Activated CD4-positive, alpha-beta T cell treated with anti-CD3 and anti-CD28 coated beads, Interleukin-2, amount 50 U/mL, for 48 hours (primary cell): Measurements from ENCODE around the gene FRRS1.
"Not testable (repeated sequence)": the region's sequence is repeated elsewhere in the genome, so short reads cannot be mapped to it uniquely, and the experiment has no call there.

Experiments used
- DNase-seq, 2 experiments: peaks; one replicate each; pipeline ENCODE4 v3.0.0-alpha.2; 2020

The FRRS1 gene

DNA sequence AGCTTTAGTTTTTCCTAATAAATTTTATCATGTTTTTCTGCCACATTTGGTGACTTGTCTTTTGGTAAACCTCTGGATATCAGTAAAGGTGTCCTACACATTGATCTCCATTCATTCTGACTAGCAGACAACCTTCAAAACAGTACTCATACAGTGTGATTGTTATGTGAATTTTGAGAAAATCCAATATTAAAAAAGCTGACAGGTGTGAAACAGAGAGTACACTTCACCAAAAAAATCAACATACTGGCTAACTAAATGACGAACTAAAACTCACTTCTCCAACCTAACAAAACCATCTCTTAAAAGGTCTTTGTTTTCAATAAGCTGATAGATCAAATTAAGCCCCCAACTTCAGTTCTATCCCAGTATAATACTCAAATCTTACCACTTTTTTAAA, 1.5 kb downstream of the FRRS1 start:
- DNase-seq: no peak

DNA sequence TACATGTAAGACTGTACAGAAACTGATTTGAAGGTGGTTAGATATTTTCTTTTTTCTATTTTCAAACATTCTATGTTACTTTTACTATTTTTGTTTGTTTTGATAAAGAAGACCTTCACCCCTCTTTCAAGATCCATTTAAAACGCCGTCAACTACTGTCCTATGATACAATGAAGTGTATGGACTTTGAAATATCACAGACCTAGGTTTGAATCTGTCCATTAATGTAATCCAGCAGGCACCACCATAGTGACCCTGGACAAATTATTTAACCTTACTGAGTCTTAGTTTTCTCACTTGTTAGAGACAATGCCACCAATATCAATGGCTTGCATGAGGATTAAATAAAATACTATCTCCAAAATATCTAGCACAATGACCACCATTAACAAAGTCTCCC, 2.0 kb downstream of the FRRS1 start:
- no peak for DNase-seq

DNA sequence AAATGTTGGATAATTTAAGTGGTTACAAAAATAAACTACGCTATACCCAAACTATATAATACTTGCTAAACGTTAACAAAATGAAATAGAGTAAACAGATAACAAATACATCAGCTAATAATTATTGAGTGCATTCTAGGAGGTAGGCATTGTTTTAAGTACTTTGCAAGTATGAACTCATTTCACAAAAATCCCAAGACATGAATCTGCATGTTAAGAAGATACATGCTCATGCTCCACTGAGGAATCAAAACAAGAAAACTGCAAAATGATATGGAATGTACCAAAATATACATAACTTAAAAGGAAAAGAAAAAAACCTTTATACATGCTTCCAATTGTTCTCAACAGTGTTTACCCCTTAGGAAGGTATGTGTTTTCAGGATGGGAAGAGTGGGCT, 2.5 kb downstream of the FRRS1 start:
- DNase-seq: no peak

DNA sequence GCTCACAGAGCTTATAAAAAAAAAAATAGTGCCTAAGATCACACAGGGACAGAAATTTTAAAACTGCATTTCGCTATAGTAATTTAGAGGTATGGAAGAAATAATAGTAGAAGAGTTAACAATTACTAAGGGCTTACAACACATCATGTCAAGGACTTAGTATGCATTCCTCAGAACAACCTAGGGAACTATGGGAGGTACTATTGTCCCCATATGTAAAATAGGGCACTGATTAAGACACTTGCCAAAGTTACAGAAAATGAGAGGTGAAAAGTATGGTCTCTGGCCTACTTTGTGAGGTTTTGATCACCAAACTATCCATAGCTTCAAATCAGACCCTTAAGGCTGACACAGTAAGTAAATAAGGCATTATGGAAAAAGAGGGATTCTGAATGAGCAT, 4.7 kb downstream of the FRRS1 start:
- DNase-seq: no peak

DNA sequence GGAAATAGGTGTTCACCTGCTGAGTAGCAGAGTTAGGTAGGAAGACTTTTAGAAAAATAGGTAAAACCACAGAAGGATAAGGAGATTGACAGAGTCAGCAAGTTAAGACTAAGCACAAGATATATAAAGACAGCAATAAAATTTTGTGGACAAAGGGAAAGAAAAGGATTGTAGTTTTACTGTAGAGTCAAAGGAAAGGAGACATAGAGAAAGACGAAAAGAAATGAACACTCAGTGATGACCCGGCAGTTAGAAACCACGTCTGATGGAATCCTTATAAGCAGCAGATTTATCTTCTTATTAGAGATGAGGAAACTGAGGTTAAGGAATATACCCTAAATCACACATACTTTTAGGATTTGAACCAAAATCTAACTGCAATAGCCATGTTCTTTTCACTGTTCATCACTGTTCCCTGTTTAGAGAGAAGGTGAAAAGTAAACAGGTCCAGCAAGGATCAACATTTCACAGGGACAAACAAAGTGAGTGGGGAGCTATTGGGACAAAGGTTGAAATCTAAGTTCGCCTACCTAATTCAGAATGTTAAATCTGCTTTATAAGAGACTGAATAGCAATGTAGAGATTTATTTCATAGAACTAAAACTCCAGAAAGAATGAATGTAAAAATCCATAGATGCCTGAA, 6.8 kb downstream of the FRRS1 start:
- no peak for DNase-seq

DNA sequence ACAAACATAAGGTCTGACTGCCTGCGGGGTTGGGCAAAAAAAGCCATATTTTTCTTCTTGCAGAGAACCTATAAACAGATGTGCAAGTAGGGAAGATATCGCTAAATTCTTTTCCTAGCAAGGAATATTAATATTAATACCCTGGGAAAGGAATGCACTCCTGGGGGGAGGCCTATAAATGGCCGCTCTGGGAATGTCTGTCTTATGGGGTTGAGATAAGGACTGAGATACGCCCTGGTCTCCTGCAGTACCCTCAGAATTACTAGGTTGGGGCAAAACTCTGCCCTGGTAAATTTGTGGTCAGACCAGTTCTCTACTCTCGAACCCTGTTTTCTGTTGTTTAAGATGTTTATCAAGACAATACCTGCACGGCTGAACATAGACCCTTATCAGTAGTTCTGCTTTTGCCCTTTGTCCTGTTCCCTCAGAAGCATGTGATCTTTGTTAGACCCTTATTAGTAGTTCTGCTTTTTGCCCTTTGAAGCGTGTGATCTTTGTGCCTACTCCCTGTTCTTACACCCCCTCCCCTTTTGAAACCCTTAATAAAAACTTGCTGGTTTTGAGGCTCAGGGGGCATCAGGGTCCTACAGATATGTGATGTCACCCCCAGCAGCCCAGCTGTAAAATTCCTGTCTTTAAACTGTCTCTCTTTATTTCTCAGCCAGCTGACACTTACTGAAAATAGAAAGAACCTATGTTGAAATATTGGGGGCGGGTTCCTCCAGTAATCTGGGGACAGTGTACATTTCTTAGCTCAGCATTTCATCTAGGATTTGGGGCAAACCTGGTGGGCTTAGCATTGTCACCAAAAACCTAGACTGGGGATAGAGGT, 7.5 kb downstream of the FRRS1 start:
- not testable (repeated sequence) for DNase-seq

DNA sequence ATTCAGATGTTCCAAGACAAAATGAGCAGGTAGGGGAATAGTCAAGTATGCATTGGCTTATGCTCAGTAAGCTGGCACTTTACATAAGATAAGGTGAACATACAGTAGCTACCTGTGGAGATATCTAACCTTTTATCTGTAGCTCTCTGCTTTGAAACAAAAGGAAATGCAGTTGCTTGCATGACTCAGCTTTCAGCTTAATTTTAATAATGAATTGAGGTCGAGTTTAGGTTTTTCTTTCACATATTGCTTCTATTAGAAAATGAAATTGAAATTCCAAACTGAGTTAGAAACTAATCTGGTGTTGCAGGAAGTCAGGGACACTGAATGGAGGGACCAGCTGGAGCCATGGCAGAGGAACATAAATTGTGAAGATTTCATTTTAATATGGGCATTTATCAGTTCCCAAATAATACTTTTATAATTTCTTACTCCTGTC, 8.3 kb downstream of the FRRS1 start:
- DNase-seq: no peak

DNA sequence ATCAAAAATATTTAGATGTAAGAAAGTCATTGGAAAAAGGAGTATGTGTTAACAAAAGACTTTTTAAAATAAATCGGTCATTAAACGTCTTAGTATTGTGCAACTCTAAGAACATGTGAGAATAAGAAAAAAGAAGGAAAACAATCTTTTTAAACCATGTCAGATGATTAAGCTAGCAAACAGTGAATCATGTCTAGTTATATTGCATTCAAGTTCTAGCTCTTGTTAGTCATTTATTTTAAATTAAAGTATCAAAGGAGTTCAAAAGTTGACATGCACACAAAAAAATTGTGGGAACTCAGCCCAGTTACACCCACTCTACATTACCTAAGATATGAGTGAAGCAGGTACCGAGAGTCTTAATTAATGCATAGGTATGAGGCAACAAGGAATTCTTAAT, 9.8 kb downstream of the FRRS1 start:
- no peak for DNase-seq

DNA sequence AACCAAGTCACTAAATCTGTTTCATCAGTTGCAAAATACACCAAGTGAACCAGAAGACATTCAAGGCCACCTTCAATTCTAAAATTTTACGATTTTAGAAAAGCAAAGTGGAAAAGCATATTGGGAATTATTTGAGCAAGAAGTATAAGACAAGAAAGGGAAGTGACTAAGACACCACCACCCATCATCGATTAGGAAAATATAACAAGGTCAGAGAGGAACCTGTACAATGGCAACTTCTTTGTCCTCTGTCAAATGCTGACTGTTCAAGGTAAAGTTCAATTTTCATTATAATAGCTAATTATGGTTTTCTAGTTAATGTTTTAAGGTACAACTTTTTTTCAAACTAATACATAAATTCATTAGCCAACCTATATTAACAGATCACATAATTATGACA, 10.8 kb downstream of the FRRS1 start:
- no peak for DNase-seq

DNA sequence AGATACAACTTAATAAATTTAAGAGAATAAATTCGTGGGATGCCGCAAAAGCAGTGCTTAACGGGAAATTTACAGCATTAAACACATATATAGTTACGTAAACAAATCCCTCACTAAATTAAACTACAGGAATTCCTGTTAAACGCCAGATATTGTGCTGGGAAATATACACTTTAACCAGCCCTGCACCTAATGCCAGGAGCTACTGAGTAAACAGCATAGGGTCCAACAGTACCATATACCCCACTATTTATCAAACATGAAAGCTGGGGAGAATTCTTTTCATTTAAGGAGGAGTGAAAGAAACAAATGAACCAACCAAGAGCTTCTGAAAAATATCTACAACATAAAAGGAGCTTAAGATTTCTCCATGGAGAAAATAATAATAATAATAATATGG, 11.7 kb downstream of the FRRS1 start:
- DNase-seq: no peak

DNA sequence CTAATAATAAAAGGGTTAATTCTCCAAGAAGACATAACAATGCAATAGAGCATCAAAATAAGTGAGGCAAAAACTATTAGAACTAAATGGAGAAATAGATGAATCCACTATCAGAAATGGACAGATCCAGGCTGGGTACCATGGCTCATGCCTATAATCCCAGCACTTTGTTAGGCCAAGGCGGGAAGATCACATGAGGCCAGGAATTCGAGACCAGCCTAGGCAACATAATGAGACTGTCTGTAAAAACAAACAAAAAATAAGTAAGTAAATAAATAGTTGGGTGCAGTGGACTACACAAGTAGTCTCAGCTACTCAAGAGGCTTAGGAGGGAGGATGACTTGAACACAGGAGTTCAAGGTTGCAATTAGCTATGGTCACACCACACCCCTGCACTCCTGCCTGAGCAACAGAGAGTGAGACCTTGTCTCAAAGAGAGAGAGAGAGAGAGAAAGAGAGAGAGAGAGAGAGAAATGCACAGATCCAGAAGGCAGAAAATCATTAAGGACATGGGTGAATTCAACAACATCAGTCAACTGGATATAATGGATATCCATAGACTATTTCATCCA, 12.3 kb downstream of the FRRS1 start:
- DNase-seq: no peak

DNA sequence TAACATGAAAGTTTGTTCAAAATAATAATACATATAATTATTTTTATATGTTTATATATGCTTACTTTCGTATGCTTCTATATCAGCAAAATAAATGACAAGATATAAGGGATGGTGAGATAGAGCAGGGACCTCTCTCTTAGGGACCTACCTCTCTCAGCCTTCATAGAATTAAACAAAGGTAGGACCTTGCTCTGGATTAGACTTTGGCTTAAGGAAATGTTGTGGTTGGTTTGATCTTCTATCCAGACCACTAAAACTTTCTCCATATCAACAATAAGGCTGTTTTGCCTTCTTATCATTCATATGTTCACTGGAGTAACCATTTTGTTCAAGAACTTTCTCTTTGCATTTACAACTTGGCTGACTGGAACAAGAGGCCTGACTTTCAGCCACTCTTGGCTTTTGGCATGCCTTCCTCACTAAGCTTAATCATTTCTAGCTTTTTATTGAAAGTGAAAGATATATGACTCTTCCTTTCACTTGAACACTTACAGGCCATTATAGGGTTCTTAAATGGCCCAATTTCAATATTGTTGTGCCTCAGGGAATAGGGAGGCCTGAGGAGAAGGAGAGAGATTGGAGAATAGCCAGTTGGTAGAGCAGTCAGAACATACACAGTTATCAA, 14.4 kb downstream of the FRRS1 start:
- DNase-seq: no peak

DNA sequence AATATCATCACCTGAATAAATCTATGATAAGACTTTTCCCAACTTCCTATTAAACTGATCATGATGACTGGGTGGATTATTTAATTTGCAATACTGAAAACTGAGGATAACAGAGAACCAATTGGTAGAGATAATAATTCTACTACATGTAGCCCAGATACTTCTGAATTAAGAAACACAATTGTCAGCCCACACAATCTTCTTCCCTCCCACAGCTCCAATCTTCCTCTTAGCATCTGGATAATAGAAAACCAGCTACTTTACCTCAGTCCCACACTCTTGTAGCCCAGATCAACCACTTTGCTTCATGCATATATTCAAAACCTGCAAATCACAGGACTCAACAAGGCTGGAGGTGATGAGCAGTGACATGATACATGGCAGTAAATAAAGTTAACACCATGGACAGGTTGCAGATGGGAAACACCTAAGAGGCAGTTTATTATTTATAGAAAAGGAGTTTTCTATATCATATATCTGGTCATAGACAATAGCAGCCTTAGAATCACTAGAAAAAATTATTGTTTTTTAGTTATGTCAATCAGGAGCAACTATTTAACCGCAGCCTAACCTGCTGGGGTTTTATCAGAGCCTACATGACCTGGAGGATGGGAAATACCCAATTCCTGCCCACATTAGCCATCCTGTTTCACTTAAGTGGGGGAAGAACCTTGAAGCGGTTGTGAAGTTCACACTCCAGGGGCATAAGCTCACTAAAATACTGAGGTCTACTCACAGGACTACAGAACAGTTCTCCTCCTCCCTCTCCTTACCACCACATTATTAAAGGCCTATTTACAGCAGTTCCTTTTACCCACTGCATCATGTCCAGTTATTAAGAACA, 16.7 kb downstream of the FRRS1 start:
- DNase-seq: no peak

DNA sequence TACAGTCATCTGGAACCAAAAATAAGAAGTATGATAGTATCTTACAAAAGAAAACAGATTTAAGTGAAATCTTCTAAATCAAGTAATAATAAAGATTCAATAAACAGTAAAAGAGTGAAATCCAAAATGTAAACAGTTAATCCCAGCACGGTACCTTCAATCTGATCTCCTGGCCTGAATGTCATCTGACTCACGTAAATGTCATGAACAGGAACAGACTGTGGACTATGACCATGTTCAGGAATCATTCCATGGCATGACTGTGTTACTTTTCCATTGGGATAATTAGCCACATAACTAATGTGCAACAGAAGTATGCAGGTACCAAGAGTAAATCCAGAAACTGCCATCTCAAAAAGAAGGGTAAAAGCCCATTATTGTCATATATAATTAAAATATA, 18.0 kb downstream of the FRRS1 start:
- DNase-seq: no peak

DNA sequence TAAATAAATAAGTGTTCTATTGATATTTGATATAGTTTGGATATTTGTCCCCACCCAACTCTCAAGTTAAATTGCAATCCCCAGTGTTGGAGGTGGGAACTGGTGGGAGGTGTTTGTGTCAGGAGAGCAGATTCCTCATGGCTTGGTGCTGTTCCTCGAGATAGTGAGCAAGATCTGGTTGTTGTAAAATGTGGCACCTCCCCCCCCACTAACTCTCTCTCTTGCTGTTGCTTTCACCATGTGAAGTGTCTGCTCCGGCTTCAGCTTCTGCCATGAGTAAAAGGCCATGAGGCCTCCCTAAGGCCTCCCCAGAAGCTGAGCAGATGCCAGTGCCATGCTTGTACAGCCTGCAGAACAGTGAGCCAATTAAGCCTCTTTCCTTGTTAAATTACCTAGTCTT, 20.8 kb downstream of the FRRS1 start:
- DNase-seq: no peak

DNA sequence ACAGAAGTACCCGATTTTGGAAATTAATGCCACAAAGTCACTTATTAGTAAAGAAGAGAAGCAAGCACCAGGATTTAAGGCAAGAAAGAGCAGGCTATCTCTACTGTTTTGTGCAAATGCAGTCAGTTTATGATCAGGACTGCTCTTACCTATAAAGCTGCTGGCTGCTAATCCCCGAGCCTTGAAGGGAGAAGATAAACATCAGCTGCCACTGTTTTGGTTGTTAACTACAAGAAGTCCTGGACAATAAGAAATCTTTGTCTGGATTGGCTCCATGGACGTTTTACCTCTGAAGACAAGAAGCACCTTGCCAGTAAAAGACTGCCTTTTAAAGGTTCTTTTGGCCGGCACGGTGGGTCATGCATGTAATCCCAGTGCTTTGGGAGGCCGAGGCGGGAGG, 21.4 kb downstream of the FRRS1 start:
- DNase-seq: no peak

DNA sequence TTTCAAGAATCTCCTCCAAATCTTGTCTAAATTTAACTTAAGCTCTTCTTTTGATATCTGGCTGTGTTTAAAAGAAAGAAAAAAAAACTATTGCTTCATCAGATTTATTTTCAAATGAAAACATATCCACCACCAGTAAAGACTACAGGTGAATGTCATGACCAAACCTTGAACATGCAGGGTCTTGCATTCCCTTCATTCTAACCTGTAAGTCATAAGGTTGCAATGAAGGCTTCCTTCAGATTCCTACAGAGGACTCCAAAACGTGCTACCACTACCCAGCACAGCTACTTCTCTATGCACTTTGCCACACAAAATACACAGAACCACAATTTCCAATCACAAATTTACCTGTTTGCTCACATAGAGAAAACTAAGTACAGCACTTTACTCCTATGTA, 26.3 kb downstream of the FRRS1 start:
- no peak for DNase-seq

DNA sequence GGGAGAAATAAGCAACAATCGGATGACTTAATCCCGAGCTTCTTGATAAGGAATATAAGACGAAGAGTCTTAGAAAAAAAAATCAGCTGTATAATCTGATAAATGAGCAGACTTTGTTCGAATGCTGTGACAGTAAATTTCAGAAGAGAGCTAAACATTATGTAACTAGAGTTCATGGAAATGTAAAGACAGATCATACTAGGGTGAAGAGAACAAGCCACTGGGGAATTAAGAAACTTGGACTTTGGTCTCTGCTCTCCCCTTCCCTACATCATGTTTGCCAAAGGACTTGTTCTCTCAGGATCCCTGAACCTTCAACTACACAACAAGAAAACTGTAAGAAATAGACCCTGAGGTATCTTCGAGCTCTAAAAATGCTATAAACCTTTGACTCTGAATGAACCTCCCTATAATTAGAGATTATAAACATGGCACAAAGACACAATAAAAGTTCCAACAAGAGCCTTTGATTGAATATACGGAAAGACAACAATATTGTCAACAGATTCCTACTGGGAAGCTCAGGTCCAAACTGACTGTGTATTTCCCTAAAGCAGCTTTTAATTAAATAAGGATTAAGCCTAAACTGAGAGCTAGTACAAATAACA, 27.5 kb downstream of the FRRS1 start:
- DNase-seq: no peak

DNA sequence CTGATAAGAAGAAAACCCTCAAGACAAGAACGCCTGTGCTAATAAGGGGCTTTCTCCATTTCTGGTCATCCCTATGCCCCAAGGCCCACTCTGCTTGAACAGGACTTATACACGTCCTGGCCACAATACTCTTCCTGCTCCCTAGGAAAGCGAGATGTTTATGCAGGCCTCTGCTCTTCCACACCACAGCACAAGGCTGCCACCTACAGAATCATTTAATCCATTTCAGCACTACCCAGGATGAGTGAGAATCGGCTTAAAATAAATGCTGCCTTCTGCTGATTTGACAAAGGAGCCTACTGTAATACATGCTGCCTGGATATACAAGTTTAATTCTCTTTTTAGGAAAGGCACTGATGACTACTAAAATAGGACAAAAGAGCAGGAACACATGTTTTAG, 29.4 kb downstream of the FRRS1 start:
- no peak for DNase-seq

DNA sequence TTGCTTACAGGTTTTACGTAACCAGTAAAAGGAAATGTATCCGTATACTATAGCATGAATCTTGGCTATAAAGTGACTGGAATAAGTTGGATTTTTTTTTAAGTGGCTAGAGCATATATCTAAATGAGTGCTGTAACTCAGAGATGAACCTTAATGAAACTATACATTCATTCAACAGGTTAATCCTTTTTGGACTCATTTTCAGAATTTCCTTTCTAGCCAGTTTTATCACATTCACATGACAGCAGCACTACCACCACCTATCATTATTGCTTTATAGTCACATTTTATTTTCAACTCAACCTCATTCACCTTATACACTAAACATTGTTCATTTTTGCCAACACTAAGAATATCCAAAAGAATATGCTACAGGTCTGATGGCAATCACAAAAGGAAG, 30.6 kb downstream of the FRRS1 start:
- DNase-seq: no peak

DNA sequence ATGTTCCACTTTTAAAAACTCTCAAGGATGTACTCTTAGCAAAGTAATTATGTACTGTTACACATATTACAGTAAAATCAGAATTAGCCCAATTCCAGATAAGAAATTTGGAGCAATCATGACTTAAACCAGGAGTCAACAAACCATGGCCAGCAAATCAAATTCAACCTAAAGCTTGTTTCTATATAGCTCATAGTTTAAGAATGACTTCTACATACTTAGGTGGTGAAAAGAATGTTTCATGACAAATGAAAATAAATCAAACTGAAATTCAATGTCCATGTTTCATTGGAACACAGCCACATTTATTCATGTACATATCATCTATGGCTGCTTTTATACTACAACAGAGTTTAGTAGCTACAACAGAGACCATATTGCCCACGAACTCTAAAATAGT, 35.1 kb downstream of the FRRS1 start:
- DNase-seq: no peak

DNA sequence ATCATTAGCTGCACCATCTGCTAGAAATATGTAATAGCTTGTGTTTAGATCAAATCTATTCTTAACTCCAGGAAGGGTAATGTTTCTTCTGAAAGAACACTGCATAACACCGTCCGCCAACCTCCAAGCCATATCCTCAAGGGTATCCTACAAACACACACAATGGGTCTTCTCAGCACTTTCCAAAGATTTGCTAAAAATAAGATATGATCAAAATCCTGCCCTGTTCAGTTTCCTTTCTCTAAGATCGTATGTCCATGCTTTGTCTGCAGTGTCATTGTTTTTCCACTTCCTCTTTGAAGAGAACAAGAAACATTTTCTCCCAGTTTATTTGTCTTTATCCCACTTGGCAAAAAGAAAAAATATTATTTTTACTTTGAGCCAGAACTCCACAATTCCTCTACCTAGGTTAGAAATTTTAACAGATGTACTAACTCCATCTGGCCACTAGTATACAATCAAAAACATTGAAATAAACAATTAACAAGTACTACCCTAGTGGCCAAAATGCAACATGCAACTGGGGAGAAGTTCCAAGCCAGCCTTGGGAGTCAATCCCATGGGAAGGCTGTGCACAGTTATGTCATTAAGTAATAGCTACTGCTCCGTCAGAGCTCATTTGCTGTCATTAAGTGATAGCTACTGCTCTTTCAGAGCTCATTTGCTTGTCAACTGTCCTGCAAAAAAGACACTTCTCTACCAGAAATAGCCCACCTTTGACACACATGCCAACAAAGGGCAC, 37.8 kb downstream of the FRRS1 start:
- DNase-seq: no peak
